ENCODE measurements around the gene ZSCAN16. TPM values are rescaled to one million over a fixed set of nuclear protein-coding genes. Genes with fewer than 3 reads are reported as not detected.

Gene ZSCAN16
- total RNA-seq, 4 donors from 2014 or later: 2.4 to 7.6 (median 4.2) TPM

DNA sequence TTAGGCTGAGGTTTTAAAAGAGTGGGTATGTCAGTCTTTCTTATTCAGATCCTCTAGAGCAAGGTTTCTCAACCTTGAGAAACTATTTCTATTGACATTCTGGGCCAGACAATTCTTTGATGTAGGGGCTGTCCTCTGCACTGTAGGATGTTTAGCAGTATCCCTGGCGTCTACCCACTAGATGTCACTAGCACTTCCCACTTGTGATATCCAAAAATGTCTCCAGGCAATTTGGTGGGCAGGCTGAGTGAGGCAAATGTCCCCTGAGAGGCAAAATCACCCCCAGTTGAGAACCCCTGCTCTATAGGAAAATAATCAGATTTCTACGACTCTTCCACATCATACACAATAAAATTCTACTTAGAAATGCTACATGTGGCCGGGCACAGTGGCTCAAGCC, 9.6 kb downstream of the ZSCAN16 start:
- peaks cover 13% of the 10 kb centered on the region for H3K36me3 ChIP-seq
- no peak overlapping the region for H3K4me3 ChIP-seq
- H3K27me3 ChIP-seq: no peaks in the 10 kb centered on the region
- H3K4me1 ChIP-seq: peaks cover 26% of the 10 kb centered on the region
- no peaks in the 10 kb centered on the region for H3K9me3 ChIP-seq
- H3K27ac ChIP-seq: no peak overlapping the region
- no peak for DNase-seq (ENCODE audit: low spot score in 2 of 2)
- peak in 1 of 2 donors; percentile 10 for TF ChIP-seq CTCF (IDR thresholded peaks at IDR 0.05)
- TF ChIP-seq POLR2A (IDR thresholded peaks at IDR 0.05): no peak
- 59% methylated on average over 3 of the region's 3 CpGs for WGBS

GRCh38 chr6:28134716-28135115, 10.3 kb downstream of the ZSCAN16 start:
- TF ChIP-seq POLR2AphosphoS5 (IDR thresholded peaks at IDR 0.05) (no peak), POLR2A (IDR thresholded peaks at IDR 0.05) (no peak), CTCF (IDR thresholded peaks at IDR 0.05) (no peak), EP300 (IDR thresholded peaks at IDR 0.05) (no peak)
- no peaks in the 10 kb centered on the region for H3K27me3 ChIP-seq
- peaks cover 9% of the 10 kb centered on the region for H3K36me3 ChIP-seq
- no peaks in the 10 kb centered on the region for H3K9me3 ChIP-seq
- H3K4me3 ChIP-seq: no peak overlapping the region
- peaks cover 26% of the 10 kb centered on the region for H3K4me1 ChIP-seq
- no peak for DNase-seq (ENCODE audit: low spot score in 2 of 2)
- WGBS: 61% methylated on average over 1 of the region's 1 CpG
- no peak overlapping the region for H3K27ac ChIP-seq

DNA sequence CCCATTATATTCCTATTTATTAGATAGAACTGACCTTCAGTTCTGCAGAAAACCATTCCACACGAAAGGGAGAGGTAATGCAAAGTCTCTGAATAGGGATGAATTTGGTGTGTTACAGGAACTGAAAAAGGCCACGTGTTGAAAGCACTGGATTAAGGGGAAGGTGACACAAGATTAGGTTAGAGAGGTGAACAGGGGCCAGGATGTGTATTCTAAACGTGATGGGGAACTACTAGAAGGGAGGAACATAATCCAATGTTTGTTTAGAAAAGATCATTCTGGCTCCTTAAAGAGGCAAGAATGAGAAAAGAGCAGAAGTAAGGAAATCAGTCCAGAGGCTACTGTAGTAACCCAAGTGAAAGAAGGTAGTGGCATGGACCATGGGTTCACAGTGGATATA, 11.0 kb downstream of the ZSCAN16 start:
- Histone ChIP-seq H3K36me3 (peaks cover 2% of the 10 kb centered on the region), H3K4me3 (peak overlapping the region; percentile 63), H3K27ac (no peak overlapping the region), H3K27me3 (no peaks in the 10 kb centered on the region), H3K4me1 (peaks cover 26% of the 10 kb centered on the region), H3K9me3 (no peaks in the 10 kb centered on the region)
- WGBS: 26% methylated on average over 3 of the region's 3 CpGs
- no peak for TF ChIP-seq POLR2A (IDR thresholded peaks at IDR 0.05)
- TF ChIP-seq CTCF (IDR thresholded peaks at IDR 0.05): no peak
- no peak for TF ChIP-seq POLR2AphosphoS5 (IDR thresholded peaks at IDR 0.05)
- no peak for TF ChIP-seq EP300 (IDR thresholded peaks at IDR 0.05)
- DNase-seq (ENCODE audit: low spot score in 2 of 2): no peak

GRCh38 chr6:28136585-28137504, 12.4 kb downstream of the ZSCAN16 start:
- Histone ChIP-seq H3K36me3 (no peaks in the 10 kb centered on the region), H3K27ac (peak overlapping the region; percentile 83), H3K9me3 (no peaks in the 10 kb centered on the region), H3K4me3 (peak overlapping the region; percentile 63), H3K4me1 (peaks cover 26% of the 10 kb centered on the region), H3K27me3 (no peaks in the 10 kb centered on the region)
- TF ChIP-seq EP300 (IDR thresholded peaks at IDR 0.05) (no peak), POLR2AphosphoS5 (IDR thresholded peaks at IDR 0.05) (peak in 1 of 3 donors; percentile 80)
- peak; percentile 93 to 94 for DNase-seq (ENCODE audit: low spot score in 2 of 2)
- under 1% methylated on average over 42 of the region's 58 CpGs for WGBS

- peak overlapping the region; percentile 63 for H3K4me3 ChIP-seq
- H3K36me3 ChIP-seq: no peaks in the 10 kb centered on the region
- DNase-seq (ENCODE audit: low spot score in 2 of 2): no peak
- no peaks in the 10 kb centered on the region for H3K27me3 ChIP-seq
- H3K4me1 ChIP-seq: peaks cover 28% of the 10 kb centered on the region
- H3K27ac ChIP-seq: peak overlapping the region; percentile 83
- 1% methylated on average over 6 of the region's 6 CpGs for WGBS
- no peak for TF ChIP-seq POLR2A (IDR thresholded peaks at IDR 0.05)
- TF ChIP-seq POLR2AphosphoS5 (IDR thresholded peaks at IDR 0.05): no peak
- no peak for TF ChIP-seq CTCF (IDR thresholded peaks at IDR 0.05)
- no peak for TF ChIP-seq EP300 (IDR thresholded peaks at IDR 0.05)
- H3K9me3 ChIP-seq: no peaks in the 10 kb centered on the region
Observed at GRCh38 chr6:28137505-28137981, 13.1 kb downstream of the ZSCAN16 start.

All from suprapubic skin (tissue), 4 donors.